Gastroesophageal sphincter (tissue), 4 donors: ENCODE measurements around the gene MEG3. TPM values are rescaled to one million over a fixed set of nuclear protein-coding genes. Genes with fewer than 3 reads are reported as not detected.

Source experiments
- ATAC-seq: fragments of 150-250 bp; one replicate; pipeline ENCODE4 v1.9.1; 2016; ENCODE audit warnings: mild to moderate bottlenecking, moderate library complexity
- H3K27ac ChIP-seq, 4 donors: fragments of 200-600 bp; sonication (generic) in 3 of 4; 1 replicate in 3 of 4; 2 replicates in 1 of 4; pipeline ENCODE4 v1.5.1; 2016 to 2019
- H3K27me3 ChIP-seq: fragments of 200-600 bp; sonication (generic); one replicate; pipeline ENCODE4 v1.5.1; 2019
- H3K36me3 ChIP-seq, 2 donors: fragments of 200-600 bp; sonication (generic); one replicate each; pipeline ENCODE4 v1.5.1; 2019; ENCODE audit warnings: control low read depth in 1 of 2
- H3K4me1 ChIP-seq, 3 donors: fragments of 200-600 bp; sonication (generic); 1 replicate in 2 of 3; 2 replicates in 1 of 3; pipeline ENCODE4 v1.5.1; 2016 to 2019; ENCODE audit warnings: control low read depth in 2 of 3
- H3K4me3 ChIP-seq, 2 donors: fragments of 200-600 bp; sonication (generic); one replicate each; pipeline ENCODE4 v1.5.1; 2019; ENCODE audit warnings: mild to moderate bottlenecking in 1 of 2, moderate library complexity in 1 of 2
- H3K9me3 ChIP-seq, 3 donors: fragments of 200-600 bp; sonication (generic); one replicate each; pipeline ENCODE4 v1.5.1; 2017 to 2019; ENCODE audit warnings: control low read depth in 2 of 3
- EP300 ChIP-seq: sonication (generic); formaldehyde crosslinking; IDR thresholded peaks from one replicate; pipeline ENCODE4 v1.6.1; 2017; ENCODE audit warnings: antibody characterized with exemption, mild to moderate bottlenecking
- POLR2A ChIP-seq, 2 donors: fragments of 450-650 bp; IDR thresholded peaks; one replicate each; pipeline ENCODE4 v1.6.1; 2017; ENCODE audit warnings: antibody characterized with exemption in 2 of 2, mild to moderate bottlenecking in 2 of 2, moderate library complexity in 1 of 2
- POLR2AphosphoS5 ChIP-seq: sonication (generic); formaldehyde crosslinking; IDR thresholded peaks from one replicate; pipeline ENCODE4 v1.6.1; 2017; ENCODE audit warnings: antibody characterized with exemption
- WGBS, 2 donors: methylation state at CpG; one replicate each; pipeline ENCODE4 v1.1.5; 2018; ENCODE audit warnings: low coverage in 1 of 2; 5-methylcytosine and 5-hydroxymethylcytosine counted together
- total RNA-seq, 4 donors: library from RNA; depleted of rRNA; stranded (reverse); fragments of >200 nt; gene quantifications; one replicate each; pipeline ENCODE4 v1.1.0, GENCODE V29; 2016
- TF ChIP-seq, protein P1 (sequence below), 4 experiments: fragments of 200-600 bp in 2 of 4; fragments of 450-650 bp in 2 of 4; sonication (generic) in 1 of 4; IDR thresholded peaks; one replicate each; pipeline ENCODE4 v1.5.1; 2017 to 2019; ENCODE audit warnings: antibody characterized with exemption in 4 of 4, mild to moderate bottlenecking in 2 of 4, moderate library complexity in 2 of 4

MEG3 gene
- total RNA-seq, 4 donors from 2014 or later = 7.5 to 59.0 (median 36.7) TPM

GRCh38 chr14:100837805-100838350, 12.0 kb downstream of the MEG3 start:
- H3K27ac ChIP-seq = no peak overlapping the region
- H3K9me3 ChIP-seq = no peaks in the 10 kb centered on the region
- H3K4me1 ChIP-seq = peaks cover 0 to 17% (median 0%) of the 10 kb centered on the region in 3 donors
- TF ChIP-seq, protein P1, sequence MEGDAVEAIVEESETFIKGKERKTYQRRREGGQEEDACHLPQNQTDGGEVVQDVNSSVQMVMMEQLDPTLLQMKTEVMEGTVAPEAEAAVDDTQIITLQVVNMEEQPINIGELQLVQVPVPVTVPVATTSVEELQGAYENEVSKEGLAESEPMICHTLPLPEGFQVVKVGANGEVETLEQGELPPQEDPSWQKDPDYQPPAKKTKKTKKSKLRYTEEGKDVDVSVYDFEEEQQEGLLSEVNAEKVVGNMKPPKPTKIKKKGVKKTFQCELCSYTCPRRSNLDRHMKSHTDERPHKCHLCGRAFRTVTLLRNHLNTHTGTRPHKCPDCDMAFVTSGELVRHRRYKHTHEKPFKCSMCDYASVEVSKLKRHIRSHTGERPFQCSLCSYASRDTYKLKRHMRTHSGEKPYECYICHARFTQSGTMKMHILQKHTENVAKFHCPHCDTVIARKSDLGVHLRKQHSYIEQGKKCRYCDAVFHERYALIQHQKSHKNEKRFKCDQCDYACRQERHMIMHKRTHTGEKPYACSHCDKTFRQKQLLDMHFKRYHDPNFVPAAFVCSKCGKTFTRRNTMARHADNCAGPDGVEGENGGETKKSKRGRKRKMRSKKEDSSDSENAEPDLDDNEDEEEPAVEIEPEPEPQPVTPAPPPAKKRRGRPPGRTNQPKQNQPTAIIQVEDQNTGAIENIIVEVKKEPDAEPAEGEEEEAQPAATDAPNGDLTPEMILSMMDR (IDR thresholded peaks at IDR 0.05) = no peak
- TF ChIP-seq EP300 (no peak), POLR2AphosphoS5 (no peak), POLR2A (IDR thresholded peaks at IDR 0.05) (no peak)
- no peak overlapping the region for H3K4me3 ChIP-seq
- H3K27me3 ChIP-seq = peaks cover 22% of the 10 kb centered on the region
- no peak for ATAC-seq
- 90 to 93% methylated on average over 2 to 3 of the region's 8 CpGs for WGBS, 2 donors
- no peaks in the 10 kb centered on the region for H3K36me3 ChIP-seq

DNA sequence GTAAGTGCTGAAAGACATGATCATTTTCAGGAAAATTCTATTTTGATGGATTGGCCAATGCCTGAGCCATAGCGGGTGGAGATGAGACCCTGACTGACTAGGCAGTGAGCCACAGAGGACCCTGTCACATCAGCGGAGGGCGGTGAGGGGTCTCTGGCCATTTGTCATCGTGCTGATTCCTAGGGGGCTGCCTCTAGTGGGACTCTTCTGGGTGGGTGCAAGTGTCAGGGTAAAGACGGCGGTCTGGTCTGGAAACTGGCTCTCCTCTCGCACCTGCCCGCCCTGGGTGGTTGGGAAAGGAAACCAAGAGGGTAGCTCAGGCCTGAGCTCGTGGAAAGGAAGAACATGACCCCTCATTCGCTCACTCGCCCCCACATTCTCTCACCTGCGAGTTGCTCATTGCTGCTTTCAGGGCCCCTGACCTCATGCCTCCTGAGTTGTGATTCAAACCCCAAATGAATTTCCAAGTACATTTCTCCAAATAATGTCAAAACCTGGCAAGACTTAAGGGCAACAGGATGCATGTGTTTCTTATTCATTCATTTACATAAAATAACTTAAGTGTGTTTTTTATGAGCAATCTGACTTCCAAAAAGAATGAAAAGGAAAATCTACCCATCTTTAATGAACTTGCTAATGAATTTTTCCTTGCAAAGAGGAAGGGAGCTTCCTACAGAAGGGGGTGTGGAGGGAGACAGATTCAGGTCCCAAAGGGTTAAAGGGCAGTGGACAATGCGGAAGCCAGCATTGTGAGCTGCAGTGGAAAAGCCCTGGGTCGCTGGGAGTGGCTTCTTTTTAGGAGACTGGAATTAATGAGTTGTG, 12.8 kb downstream of the MEG3 start:
- no peaks in the 10 kb centered on the region for H3K36me3 ChIP-seq
- no peak overlapping the region for H3K4me3 ChIP-seq
- H3K9me3 ChIP-seq = no peaks in the 10 kb centered on the region
- no peak for ATAC-seq
- peaks cover 0 to 25% (median 0%) of the 10 kb centered on the region in 3 donors for H3K4me1 ChIP-seq
- H3K27me3 ChIP-seq = peaks cover 22% of the 10 kb centered on the region
- H3K27ac ChIP-seq = peak overlapping the region in 1 of 4 donors; percentile 19
- TF ChIP-seq, protein P1 (IDR thresholded peaks at IDR 0.05) = no peak
- TF ChIP-seq POLR2A (IDR thresholded peaks at IDR 0.05) = no peak
- TF ChIP-seq POLR2AphosphoS5 = no peak
- no peak for TF ChIP-seq EP300
- 78% methylated on average over 9 to 13 of the region's 14 CpGs for WGBS, 2 donors

DNA sequence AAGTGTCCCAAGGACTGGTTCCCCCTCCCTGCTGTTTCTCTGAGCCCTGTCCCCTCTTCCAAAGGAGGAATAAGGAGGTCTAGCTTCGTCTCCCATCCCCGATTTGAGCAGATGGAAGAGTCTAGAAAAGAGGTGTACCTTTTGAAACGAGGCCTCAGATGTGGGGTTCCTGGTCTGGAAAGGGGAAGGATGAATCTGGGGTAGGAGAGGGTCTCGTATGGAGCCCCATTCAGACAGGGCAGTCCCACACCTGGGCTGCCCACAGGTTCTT, 13.3 kb downstream of the MEG3 start:
- Histone ChIP-seq H3K27ac (peak overlapping the region in 1 of 4 donors; percentile 19), H3K4me3 (no peak overlapping the region), H3K4me1 (peaks cover 0 to 25% (median 0%) of the 10 kb centered on the region in 3 donors), H3K36me3 (no peaks in the 10 kb centered on the region), H3K9me3 (no peaks in the 10 kb centered on the region), H3K27me3 (peaks cover 22% of the 10 kb centered on the region)
- WGBS, 2 donors = 70 to 73% methylated on average over 2 to 3 of the region's 4 CpGs
- TF ChIP-seq POLR2AphosphoS5 (no peak), EP300 (no peak), POLR2A (IDR thresholded peaks at IDR 0.05) (no peak)
- TF ChIP-seq, protein P1 (IDR thresholded peaks at IDR 0.05) = no peak
- ATAC-seq = no peak

GRCh38 chr14:100839681-100840111, 13.8 kb downstream of the MEG3 start:
- 70% methylated on average over 9 of the region's 14 CpGs; no CpG with 5 or more reads in 1 of the 2 donors for WGBS, 2 donors
- Histone ChIP-seq H3K36me3 (no peaks in the 10 kb centered on the region), H3K4me1 (peaks cover 0 to 25% (median 0%) of the 10 kb centered on the region in 3 donors), H3K4me3 (no peak overlapping the region), H3K27me3 (peaks cover 19% of the 10 kb centered on the region), H3K9me3 (no peaks in the 10 kb centered on the region), H3K27ac (peak overlapping the region in 1 of 4 donors; percentile 19)
- ATAC-seq = no peak
- TF ChIP-seq, protein P1 (IDR thresholded peaks at IDR 0.05) = no peak
- TF ChIP-seq POLR2AphosphoS5 = no peak
- TF ChIP-seq EP300 = no peak
- no peak for TF ChIP-seq POLR2A (IDR thresholded peaks at IDR 0.05)
